Measurements from ENCODE around the gene TSC2.
A peak's percentile ranks its signal among the peaks of the same experiment; 100 is the strongest.
"Not testable (repeated sequence)": the region's sequence is repeated elsewhere in the genome, so short reads cannot be mapped to it uniquely, and the experiment has no call there.

Gene TSC2

DNA sequence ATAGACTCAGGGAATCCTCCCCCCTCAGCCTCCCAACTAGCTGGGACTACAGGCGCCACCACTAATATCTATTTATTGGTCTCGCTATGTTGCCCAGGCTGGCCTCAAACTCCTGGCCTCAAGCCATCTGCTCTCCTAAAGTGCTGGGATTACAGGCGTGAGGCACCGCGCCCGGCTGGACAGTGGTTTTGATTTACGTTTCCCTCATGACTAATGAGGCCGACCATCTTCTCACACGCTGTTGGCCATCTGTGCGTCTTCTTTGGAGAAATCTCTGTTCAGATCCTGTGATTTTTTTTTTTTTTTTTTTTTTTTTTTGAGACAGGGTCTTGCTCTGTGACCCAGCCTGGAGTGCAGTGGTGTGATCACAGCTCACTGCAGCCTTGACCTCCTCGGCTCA is 81.5 kb downstream of the TSC2 start:
- not testable (repeated sequence) for H4K91ac ChIP-seq (ENCODE audit: low read depth, low read length, poor library complexity); H3K4me2 ChIP-seq (ENCODE audit: insufficient read depth, low read length, poor library complexity, severe bottlenecking); H2BK12ac ChIP-seq (ENCODE audit: low read length); H2AFZ ChIP-seq (ENCODE audit: low read length); H3K9me3 ChIP-seq (replicated peaks in 1 of 2; ENCODE audit: control insufficient read depth in 2 of 2, insufficient read depth in 1 of 2, low read depth in 1 of 2, low read length in 2 of 2); H2BK120ac ChIP-seq (ENCODE audit: low read depth, low read length); H3K36me3 ChIP-seq (replicated peaks in 1 of 2; ENCODE audit: control insufficient read depth in 2 of 2, insufficient read depth in 2 of 2, low read length in 2 of 2); H3K27ac ChIP-seq (replicated peaks; ENCODE audit: low read length); H3K18ac ChIP-seq (ENCODE audit: low read length); H2AK5ac ChIP-seq (ENCODE audit: low read depth, low read length); H3K4me3 ChIP-seq (ENCODE audit: low read length in 2 of 2); H2BK15ac ChIP-seq (ENCODE audit: low read length); H3K9ac ChIP-seq (ENCODE audit: low read depth, low read length, poor library complexity); H2BK5ac ChIP-seq (ENCODE audit: low read length); H3K23ac ChIP-seq (ENCODE audit: low read depth, low read length, poor library complexity); H3K79me1 ChIP-seq (ENCODE audit: low read depth, low read length); H3K14ac ChIP-seq (ENCODE audit: low read length); DNase-seq (ENCODE audit: low spot score); H3K27me3 ChIP-seq (ENCODE audit: control insufficient read depth in 3 of 3, insufficient read depth in 3 of 3, low read depth in 1 of 3, low read length in 3 of 3); H4K8ac ChIP-seq (ENCODE audit: low read depth, low read length); H3K4ac ChIP-seq (ENCODE audit: low read length)
- H3K4me1 ChIP-seq (ENCODE audit: control insufficient read depth in 2 of 2, insufficient read depth in 1 of 2, low read depth in 1 of 2, low read length in 2 of 2), result peaks cover 7 to 16% of the 10 kb centered on the region in 2 donors
- WGBS, 2 donors (ENCODE audit: extremely low coverage in 2 of 2, insufficient read length in 2 of 2, insufficient replicate concordance in 1 of 2), result no CpG with 5 or more reads among the region's 11 CpGs

GRCh38 chr16:2129890-2130447 is 82.2 kb downstream of the TSC2 start:
- peaks cover 7 to 13% of the 10 kb centered on the region in 2 donors for H3K4me1 ChIP-seq (ENCODE audit: control insufficient read depth in 2 of 2, insufficient read depth in 1 of 2, low read depth in 1 of 2, low read length in 2 of 2)
- not testable (repeated sequence) for H2BK12ac ChIP-seq (ENCODE audit: low read length); H3K4me3 ChIP-seq (ENCODE audit: low read length in 2 of 2); H4K91ac ChIP-seq (ENCODE audit: low read depth, low read length, poor library complexity); H3K23ac ChIP-seq (ENCODE audit: low read depth, low read length, poor library complexity); H3K18ac ChIP-seq (ENCODE audit: low read length); H3K14ac ChIP-seq (ENCODE audit: low read length); H2BK120ac ChIP-seq (ENCODE audit: low read depth, low read length); H3K36me3 ChIP-seq (replicated peaks in 1 of 2; ENCODE audit: control insufficient read depth in 2 of 2, insufficient read depth in 2 of 2, low read length in 2 of 2); H2BK15ac ChIP-seq (ENCODE audit: low read length); H2BK5ac ChIP-seq (ENCODE audit: low read length); H3K27me3 ChIP-seq (ENCODE audit: control insufficient read depth in 3 of 3, insufficient read depth in 3 of 3, low read depth in 1 of 3, low read length in 3 of 3); H4K8ac ChIP-seq (ENCODE audit: low read depth, low read length); DNase-seq (ENCODE audit: low spot score); H3K9me3 ChIP-seq (replicated peaks in 1 of 2; ENCODE audit: control insufficient read depth in 2 of 2, insufficient read depth in 1 of 2, low read depth in 1 of 2, low read length in 2 of 2); H3K9ac ChIP-seq (ENCODE audit: low read depth, low read length, poor library complexity); H3K79me1 ChIP-seq (ENCODE audit: low read depth, low read length); H3K27ac ChIP-seq (replicated peaks; ENCODE audit: low read length); H3K4me2 ChIP-seq (ENCODE audit: insufficient read depth, low read length, poor library complexity, severe bottlenecking); H2AK5ac ChIP-seq (ENCODE audit: low read depth, low read length); H2AFZ ChIP-seq (ENCODE audit: low read length); H3K4ac ChIP-seq (ENCODE audit: low read length)
- no CpG with 5 or more reads among the region's 22 CpGs for WGBS, 2 donors (ENCODE audit: extremely low coverage in 2 of 2, insufficient read length in 2 of 2, insufficient replicate concordance in 1 of 2)

- WGBS, 2 donors (ENCODE audit: extremely low coverage in 2 of 2, insufficient read length in 2 of 2, insufficient replicate concordance in 1 of 2), result no CpG with 5 or more reads among the region's 12 CpGs
- not testable (repeated sequence) for H3K4me2 ChIP-seq (ENCODE audit: insufficient read depth, low read length, poor library complexity, severe bottlenecking); DNase-seq (ENCODE audit: low spot score)
Measured at GRCh38 chr16:2133797-2134196, 86.0 kb downstream of the TSC2 start.

GRCh38 chr16:2135071-2135470 is 87.3 kb downstream of the TSC2 start:
- H2BK12ac ChIP-seq (ENCODE audit: low read length); H2AK5ac ChIP-seq (ENCODE audit: low read depth, low read length); H2BK15ac ChIP-seq (ENCODE audit: low read length); H3K79me1 ChIP-seq (ENCODE audit: low read depth, low read length); H3K4ac ChIP-seq (ENCODE audit: low read length); H3K9me3 ChIP-seq (replicated peaks in 1 of 2; ENCODE audit: control insufficient read depth in 2 of 2, insufficient read depth in 1 of 2, low read depth in 1 of 2, low read length in 2 of 2); H4K8ac ChIP-seq (ENCODE audit: low read depth, low read length); H3K27me3 ChIP-seq (ENCODE audit: control insufficient read depth in 3 of 3, insufficient read depth in 3 of 3, low read depth in 1 of 3, low read length in 3 of 3); H3K23ac ChIP-seq (ENCODE audit: low read depth, low read length, poor library complexity); H3K14ac ChIP-seq (ENCODE audit: low read length); H3K36me3 ChIP-seq (replicated peaks in 1 of 2; ENCODE audit: control insufficient read depth in 2 of 2, insufficient read depth in 2 of 2, low read length in 2 of 2); DNase-seq (ENCODE audit: low spot score); H3K18ac ChIP-seq (ENCODE audit: low read length); H3K27ac ChIP-seq (replicated peaks; ENCODE audit: low read length); H2AFZ ChIP-seq (ENCODE audit: low read length); H4K91ac ChIP-seq (ENCODE audit: low read depth, low read length, poor library complexity); H3K4me1 ChIP-seq (ENCODE audit: control insufficient read depth in 2 of 2, insufficient read depth in 1 of 2, low read depth in 1 of 2, low read length in 2 of 2); H2BK120ac ChIP-seq (ENCODE audit: low read depth, low read length); H3K9ac ChIP-seq (ENCODE audit: low read depth, low read length, poor library complexity); H2BK5ac ChIP-seq (ENCODE audit: low read length): not testable (repeated sequence)
- H3K4me2 ChIP-seq (ENCODE audit: insufficient read depth, low read length, poor library complexity, severe bottlenecking), result peak overlapping the region; percentile 33
- H3K4me3 ChIP-seq (ENCODE audit: low read length in 2 of 2), result peak overlapping the region; percentile 47 to 76
- no CpG with 5 or more reads among the region's 42 CpGs for WGBS, 2 donors (ENCODE audit: extremely low coverage in 2 of 2, insufficient read length in 2 of 2, insufficient replicate concordance in 1 of 2)

More at GRCh38 chr16:2133797-2134196, 86.0 kb downstream of the TSC2 start:
- H2BK12ac ChIP-seq (ENCODE audit: low read length); H3K79me1 ChIP-seq (ENCODE audit: low read depth, low read length); H3K4me1 ChIP-seq (ENCODE audit: control insufficient read depth in 2 of 2, insufficient read depth in 1 of 2, low read depth in 1 of 2, low read length in 2 of 2); H3K23ac ChIP-seq (ENCODE audit: low read depth, low read length, poor library complexity); H3K4me3 ChIP-seq (ENCODE audit: low read length in 2 of 2); H2BK15ac ChIP-seq (ENCODE audit: low read length); H2BK120ac ChIP-seq (ENCODE audit: low read depth, low read length); H4K8ac ChIP-seq (ENCODE audit: low read depth, low read length); H4K91ac ChIP-seq (ENCODE audit: low read depth, low read length, poor library complexity); H3K9ac ChIP-seq (ENCODE audit: low read depth, low read length, poor library complexity); H2AFZ ChIP-seq (ENCODE audit: low read length); H3K18ac ChIP-seq (ENCODE audit: low read length); H3K9me3 ChIP-seq (replicated peaks in 1 of 2; ENCODE audit: control insufficient read depth in 2 of 2, insufficient read depth in 1 of 2, low read depth in 1 of 2, low read length in 2 of 2); H3K4ac ChIP-seq (ENCODE audit: low read length); H2AK5ac ChIP-seq (ENCODE audit: low read depth, low read length); H2BK5ac ChIP-seq (ENCODE audit: low read length); H3K36me3 ChIP-seq (replicated peaks in 1 of 2; ENCODE audit: control insufficient read depth in 2 of 2, insufficient read depth in 2 of 2, low read length in 2 of 2); H3K27me3 ChIP-seq (ENCODE audit: control insufficient read depth in 3 of 3, insufficient read depth in 3 of 3, low read depth in 1 of 3, low read length in 3 of 3); H3K14ac ChIP-seq (ENCODE audit: low read length); H3K27ac ChIP-seq (replicated peaks; ENCODE audit: low read length): not testable (repeated sequence)
